GM12873 (cell line): ENCODE data around the gene TMEM129.

Experiments used
- CTCF ChIP-seq: IDR thresholded peaks from 2 replicates; pipeline ENCODE4 v1.5.1; 2012; ENCODE audit warnings: low read depth, mild to moderate bottlenecking, moderate library complexity, low read length, control low read depth; ENCODE audit not compliant: insufficient read depth; ENCODE audit errors: missing control alignments

The TMEM129 gene

GRCh38 chr4:1761130-1761689 lies 40.1 kb upstream of the TMEM129 start:
- no peak for TF ChIP-seq CTCF

DNA sequence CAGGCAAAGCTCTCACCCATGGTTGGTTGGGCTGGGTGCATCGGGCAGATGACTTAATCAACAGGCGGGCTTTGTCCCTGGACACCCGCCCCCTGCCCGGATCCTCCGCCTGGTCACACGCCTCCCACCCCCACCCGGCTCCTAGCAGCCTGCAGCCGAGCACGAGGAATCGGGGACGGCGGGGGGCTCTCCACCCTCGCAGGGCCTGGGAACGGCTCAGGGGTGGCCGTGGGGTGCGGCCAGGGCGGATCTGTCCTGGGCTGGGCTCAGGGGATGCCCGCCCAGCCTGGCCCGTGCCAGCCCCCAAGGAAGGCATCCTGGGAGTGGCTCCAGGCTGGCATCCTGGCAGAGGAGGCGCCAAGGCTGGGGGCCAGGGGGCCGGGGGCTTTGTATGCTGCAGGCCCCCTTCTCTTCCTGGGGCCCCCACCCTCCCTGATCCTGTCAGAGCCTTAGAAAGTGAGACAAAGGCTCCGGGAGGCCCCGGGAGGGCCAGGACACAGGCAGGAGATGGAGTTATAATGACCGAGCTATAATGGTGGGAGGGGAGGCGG lies 39.5 kb upstream of the TMEM129 start:
- no peak for TF ChIP-seq CTCF

DNA sequence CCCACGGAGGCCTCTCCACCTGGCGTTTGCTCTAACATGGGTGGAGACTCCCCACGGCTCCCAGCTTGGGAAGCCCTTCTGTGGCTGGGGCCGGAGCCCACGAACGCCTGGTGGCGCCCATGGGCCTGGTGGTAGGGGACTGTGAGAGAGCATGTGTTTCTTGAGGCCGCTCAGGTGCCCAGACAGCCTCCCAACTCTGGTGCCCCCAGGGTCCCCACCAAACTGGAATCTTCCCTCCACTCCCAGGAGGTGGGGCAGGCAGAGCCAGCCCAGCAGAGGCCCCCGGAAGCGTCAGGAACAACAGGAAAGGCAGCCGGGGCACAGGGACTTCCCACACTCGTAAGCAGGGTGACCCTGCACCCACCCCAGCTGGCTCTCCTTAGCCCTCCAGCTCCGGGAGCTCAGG lies 38.7 kb upstream of the TMEM129 start:
- no peak for TF ChIP-seq CTCF

GRCh38 chr4:1759170-1759817 lies 38.2 kb upstream of the TMEM129 start:
- TF ChIP-seq CTCF = no peak

DNA sequence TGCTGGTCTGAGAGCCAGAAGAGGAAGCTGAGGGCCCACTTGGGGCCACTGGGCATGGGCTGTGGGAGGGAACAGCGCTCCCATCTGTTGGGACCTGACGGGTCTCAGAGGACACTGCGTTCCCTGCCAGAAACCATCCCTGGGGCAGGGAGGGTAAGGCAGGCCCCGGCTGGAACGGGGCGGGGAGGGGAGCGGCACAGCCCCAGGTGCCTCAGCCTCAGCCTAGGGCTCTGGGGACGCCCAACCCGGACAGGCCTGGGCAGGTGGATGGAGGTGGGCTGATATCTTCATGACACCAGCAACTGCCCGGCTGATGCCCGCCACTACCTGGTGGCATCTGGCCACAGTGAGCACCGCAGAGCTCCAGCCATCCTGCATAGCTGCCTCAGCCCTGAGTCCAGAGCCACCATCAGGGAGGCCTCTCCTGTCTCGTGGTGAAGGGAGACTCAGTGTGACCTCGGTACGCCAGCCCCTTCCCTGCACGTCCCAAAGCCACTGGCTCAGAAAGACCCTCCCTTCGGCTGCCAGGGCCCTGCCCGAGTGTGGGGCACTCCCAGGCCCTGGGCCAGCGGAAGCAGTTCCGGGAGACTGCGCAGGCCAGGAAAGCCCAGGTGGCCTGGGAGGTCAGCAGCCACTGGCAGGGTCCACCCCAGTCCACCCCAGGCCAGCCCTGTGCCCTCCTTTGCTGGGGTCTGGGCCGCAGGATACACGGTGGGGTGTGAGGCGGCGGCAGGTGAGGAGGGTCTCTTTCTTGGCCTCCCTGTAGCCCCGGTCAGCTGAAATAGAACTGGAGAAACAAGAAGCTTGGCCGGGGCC lies 37.4 kb upstream of the TMEM129 start:
- TF ChIP-seq CTCF = no peak

GRCh38 chr4:1757836-1758235 lies 36.7 kb upstream of the TMEM129 start:
- no peak for TF ChIP-seq CTCF
